ENCODE results near the gene CD14.
"Not testable (repeated sequence)": the region's sequence is repeated elsewhere in the genome, so short reads cannot be mapped to it uniquely, and the experiment has no call there.

The CD14 gene

GRCh38 chr5:140593070-140593469, 39.9 kb downstream of the CD14 start:
- not testable (repeated sequence) for DNase-seq

- no peak for DNase-seq
These were observed 41.1 kb downstream of the CD14 start for GRCh38 chr5:140591747-140592372.

GRCh38 chr5:140590861-140591260, 42.1 kb downstream of the CD14 start:
- no peak for DNase-seq

GRCh38 chr5:140588311-140589070, 44.5 kb downstream of the CD14 start:
- no peak for DNase-seq

- no peak for DNase-seq
These were observed 45.5 kb downstream of the CD14 start for GRCh38 chr5:140587495-140587894.

Measured in NCI-H2227 treated with DMSO at 0.1 percent for 48 hours (cell line).